Ascending aorta (tissue), 2 donors: Measurements from ENCODE around the gene RHBG. TPM values are rescaled to one million over a fixed set of nuclear protein-coding genes. Genes with fewer than 3 reads are reported as not detected.

ENCODE experiments used
- DNase-seq, 2 donors: peaks; one replicate each; pipeline ENCODE4 v3.0.0-alpha.2; 2019; ENCODE audit warnings: low spot score in 2 of 2
- H3K27ac ChIP-seq, 2 donors: fragments of 200-600 bp; sonication (generic); one replicate each; pipeline ENCODE4 v1.5.1; 2016 to 2017; ENCODE audit warnings: mild to moderate bottlenecking in 1 of 2
- H3K27me3 ChIP-seq: fragments of 200-600 bp; sonication (generic); one replicate; pipeline ENCODE4 v1.5.1; 2017
- H3K36me3 ChIP-seq, 2 donors: fragments of 200-600 bp; sonication (generic); one replicate each; pipeline ENCODE4 v1.5.1; 2016
- H3K4me1 ChIP-seq, 2 donors: fragments of 200-600 bp; sonication (generic); one replicate each; pipeline ENCODE4 v1.5.1; 2016 to 2017; ENCODE audit warnings: mild to moderate bottlenecking in 1 of 2
- H3K4me3 ChIP-seq, 2 donors: fragments of 200-600 bp; sonication (generic); one replicate each; pipeline ENCODE4 v1.5.1; 2016 to 2017; ENCODE audit warnings: mild to moderate bottlenecking in 1 of 2
- H3K9me3 ChIP-seq, 2 donors: fragments of 200-600 bp; sonication (generic); one replicate each; pipeline ENCODE4 v1.5.1; 2016
- CTCF ChIP-seq, 3 experiments: fragments of 200-600 bp in 2 of 3; fragments of 450-650 bp in 1 of 3; sonication (generic) in 2 of 3; IDR thresholded peaks; one replicate each; pipeline ENCODE4 v1.5.1; 2016 to 2019; ENCODE audit warnings: antibody characterized with exemption in 3 of 3, mild to moderate bottlenecking in 1 of 3, moderate library complexity in 1 of 3
- intact Hi-C: fragments of 100-400 bp; cut with DNase I; formaldehyde crosslinking; loops from one replicate; pipeline ENCODE4 v1.15.1; 2023
- total RNA-seq: library from RNA; depleted of rRNA; stranded (reverse); fragments of >200 nt; gene quantifications from one replicate; pipeline ENCODE4 v1.1.0, GENCODE V29; 2016

RHBG gene
- total RNA-seq, 1 donor from 2014 or later = not detected

- H3K36me3 ChIP-seq = no peaks in the 10 kb centered on the region
- H3K27me3 ChIP-seq = no peaks in the 10 kb centered on the region
- DNase-seq = no peak
- H3K27ac ChIP-seq = no peak overlapping the region
- no peak overlapping the region for H3K4me3 ChIP-seq
- intact Hi-C loops = no loop called here
- no peaks in the 10 kb centered on the region for H3K4me1 ChIP-seq
- no peaks in the 10 kb centered on the region for H3K9me3 ChIP-seq
- TF ChIP-seq CTCF (IDR thresholded peaks at IDR 0.05) = no peak
Measured at GRCh38 chr1:156392452-156392853, 23.4 kb downstream of the RHBG start.

GRCh38 chr1:156393095-156393494, 24.1 kb downstream of the RHBG start:
- no peaks in the 10 kb centered on the region for H3K9me3 ChIP-seq
- DNase-seq = no peak
- no peak overlapping the region for H3K27ac ChIP-seq
- no peaks in the 10 kb centered on the region for H3K36me3 ChIP-seq
- H3K27me3 ChIP-seq = no peaks in the 10 kb centered on the region
- intact Hi-C loops = no loop called here
- H3K4me1 ChIP-seq = no peaks in the 10 kb centered on the region
- TF ChIP-seq CTCF (IDR thresholded peaks at IDR 0.05) = no peak
- no peak overlapping the region for H3K4me3 ChIP-seq

GRCh38 chr1:156394082-156394481, 25.1 kb downstream of the RHBG start:
- Histone ChIP-seq H3K36me3 (no peaks in the 10 kb centered on the region), H3K9me3 (no peaks in the 10 kb centered on the region), H3K4me3 (no peak overlapping the region), H3K4me1 (no peaks in the 10 kb centered on the region), H3K27ac (no peak overlapping the region), H3K27me3 (no peaks in the 10 kb centered on the region)
- intact Hi-C loops = no loop called here
- no peak for DNase-seq
- no peak for TF ChIP-seq CTCF (IDR thresholded peaks at IDR 0.05)

- intact Hi-C loops = no loop called here
- H3K36me3 ChIP-seq = no peaks in the 10 kb centered on the region
- H3K9me3 ChIP-seq = no peaks in the 10 kb centered on the region
- H3K4me3 ChIP-seq = no peak overlapping the region
- no peaks in the 10 kb centered on the region for H3K4me1 ChIP-seq
- H3K27ac ChIP-seq = no peak overlapping the region
- H3K27me3 ChIP-seq = no peaks in the 10 kb centered on the region
- no peak for DNase-seq
- TF ChIP-seq CTCF (IDR thresholded peaks at IDR 0.05) = no peak
Measured at GRCh38 chr1:156394835-156395461, 25.9 kb downstream of the RHBG start.

GRCh38 chr1:156399355-156400125, 30.5 kb downstream of the RHBG start:
- no peak for DNase-seq
- Histone ChIP-seq H3K4me3 (no peak overlapping the region), H3K27ac (no peak overlapping the region), H3K9me3 (no peaks in the 10 kb centered on the region), H3K4me1 (no peaks in the 10 kb centered on the region), H3K36me3 (no peaks in the 10 kb centered on the region), H3K27me3 (no peaks in the 10 kb centered on the region)
- no peak for TF ChIP-seq CTCF (IDR thresholded peaks at IDR 0.05)
- intact Hi-C loops = no loop called here
